ENCODE data around the gene FLRT1. TPM values are rescaled to one million over a fixed set of nuclear protein-coding genes. Genes with fewer than 3 reads are reported as not detected.

The FLRT1 gene
- total and polyA plus RNA-seq, 2 donors: 0.66 to 1.7 TPM

GRCh38 chr11:64078905-64079304 lies 43.2 kb downstream of the FLRT1 start:
- no peak for DNase-seq (ENCODE audit: extremely low spot score)
- H3K27ac ChIP-seq (ENCODE audit: low read depth): no peak overlapping the region
- H3K4me1 ChIP-seq (ENCODE audit: insufficient read depth): no peaks in the 10 kb centered on the region
- 72% methylated on average over 13 of the region's 13 CpGs for WGBS
- no peak overlapping the region for H3K4me3 ChIP-seq (ENCODE audit: low read depth, low read length)
- H3K36me3 ChIP-seq (ENCODE audit: insufficient read depth): no peaks in the 10 kb centered on the region

- no peaks in the 10 kb centered on the region for H3K4me1 ChIP-seq (ENCODE audit: insufficient read depth)
- WGBS: 79% methylated on average over 10 of the region's 10 CpGs
- H3K27ac ChIP-seq (ENCODE audit: low read depth): no peak overlapping the region
- DNase-seq (ENCODE audit: extremely low spot score): no peak
- H3K4me3 ChIP-seq (ENCODE audit: low read depth, low read length): no peak overlapping the region
- no peaks in the 10 kb centered on the region for H3K36me3 ChIP-seq (ENCODE audit: insufficient read depth)
Measured at GRCh38 chr11:64080390-64080789, 44.7 kb downstream of the FLRT1 start.

- no peak overlapping the region for H3K27ac ChIP-seq (ENCODE audit: low read depth)
- H3K36me3 ChIP-seq (ENCODE audit: insufficient read depth): no peaks in the 10 kb centered on the region
- H3K4me3 ChIP-seq (ENCODE audit: low read depth, low read length): no peak overlapping the region
- no peaks in the 10 kb centered on the region for H3K4me1 ChIP-seq (ENCODE audit: insufficient read depth)
- 90% methylated on average over 27 of the region's 27 CpGs for WGBS
- no peak for DNase-seq (ENCODE audit: extremely low spot score)
Measured at GRCh38 chr11:64081745-64082442, 46.2 kb downstream of the FLRT1 start.

GRCh38 chr11:64083398-64084080 lies 47.8 kb downstream of the FLRT1 start:
- Histone ChIP-seq H3K4me3 (ENCODE audit: low read depth, low read length) (no peak overlapping the region), H3K36me3 (ENCODE audit: insufficient read depth) (no peaks in the 10 kb centered on the region), H3K27ac (ENCODE audit: low read depth) (no peak overlapping the region), H3K4me1 (ENCODE audit: insufficient read depth) (no peaks in the 10 kb centered on the region)
- no peak for DNase-seq (ENCODE audit: extremely low spot score)
- 76% methylated on average over 28 of the region's 28 CpGs for WGBS

GRCh38 chr11:64084146-64084950 lies 48.6 kb downstream of the FLRT1 start:
- no peak for DNase-seq (ENCODE audit: extremely low spot score)
- no peak overlapping the region for H3K27ac ChIP-seq (ENCODE audit: low read depth)
- 86% methylated on average over 26 of the region's 26 CpGs for WGBS

GRCh38 chr11:64084951-64085710 lies 49.4 kb downstream of the FLRT1 start:
- H3K36me3 ChIP-seq (ENCODE audit: insufficient read depth): no peaks in the 10 kb centered on the region
- no peak overlapping the region for H3K27ac ChIP-seq (ENCODE audit: low read depth)
- no peak overlapping the region for H3K4me3 ChIP-seq (ENCODE audit: low read depth, low read length)
- WGBS: 80% methylated on average over 27 of the region's 27 CpGs
- DNase-seq (ENCODE audit: extremely low spot score): no peak
- H3K4me1 ChIP-seq (ENCODE audit: insufficient read depth): no peaks in the 10 kb centered on the region

More at GRCh38 chr11:64084146-64084950, 48.6 kb downstream of the FLRT1 start:
- no peak overlapping the region for H3K4me3 ChIP-seq (ENCODE audit: low read depth, low read length)
- H3K4me1 ChIP-seq (ENCODE audit: insufficient read depth): no peaks in the 10 kb centered on the region
- H3K36me3 ChIP-seq (ENCODE audit: insufficient read depth): no peaks in the 10 kb centered on the region

Other genes with a start within 250 kb of the FLRT1 start
- gene SPINDOC, start 222.5 kb upstream of the FLRT1 start, total RNA-seq: 8.2 TPM
- 19.0 TPM for gene SPINDOC, start 222.5 kb upstream of the FLRT1 start, polyA plus RNA-seq
- 13.1 TPM for gene MARK2, start 196.8 kb upstream of the FLRT1 start, total RNA-seq
- 21.6 TPM for gene MARK2, start 196.8 kb upstream of the FLRT1 start, polyA plus RNA-seq
- 1.9 TPM for gene RCOR2, start 118.8 kb upstream of the FLRT1 start, total RNA-seq
- gene RCOR2, start 118.8 kb upstream of the FLRT1 start, polyA plus RNA-seq: 2.0 TPM
- gene NAA40, start 96.9 kb upstream of the FLRT1 start, total RNA-seq: 13.6 TPM
- gene NAA40, start 96.9 kb upstream of the FLRT1 start, polyA plus RNA-seq: 8.2 TPM
- 255 TPM for gene COX8A, start 61.3 kb upstream of the FLRT1 start, total RNA-seq
- 851 TPM for gene COX8A, start 61.3 kb upstream of the FLRT1 start, polyA plus RNA-seq
- 19.5 TPM for gene OTUB1, start 49.5 kb upstream of the FLRT1 start, total RNA-seq
- 78.9 TPM for gene OTUB1, start 49.5 kb upstream of the FLRT1 start, polyA plus RNA-seq
- 9.8 TPM for gene MACROD1, start 130.2 kb downstream of the FLRT1 start, total RNA-seq
- gene MACROD1, start 130.2 kb downstream of the FLRT1 start, polyA plus RNA-seq: 25.1 TPM
- gene STIP1, start 150.2 kb downstream of the FLRT1 start, total RNA-seq: 42.7 TPM
- 84.0 TPM for gene STIP1, start 150.2 kb downstream of the FLRT1 start, polyA plus RNA-seq
- gene FERMT3, start 170.8 kb downstream of the FLRT1 start, total RNA-seq: 7.8 TPM
- 16.8 TPM for gene FERMT3, start 170.8 kb downstream of the FLRT1 start, polyA plus RNA-seq
- gene TRPT1, start 190.3 kb downstream of the FLRT1 start, total RNA-seq: 12.7 TPM
- 45.3 TPM for gene TRPT1, start 190.3 kb downstream of the FLRT1 start, polyA plus RNA-seq
- gene NUDT22, start 190.3 kb downstream of the FLRT1 start, total RNA-seq: 15.4 TPM
- gene NUDT22, start 190.3 kb downstream of the FLRT1 start, polyA plus RNA-seq: 61.0 TPM
- 10.7 TPM for gene DNAJC4, start 194.6 kb downstream of the FLRT1 start, total RNA-seq
- gene DNAJC4, start 194.6 kb downstream of the FLRT1 start, polyA plus RNA-seq: 57.6 TPM
- 18.9 TPM for gene VEGFB, start 198.7 kb downstream of the FLRT1 start, total RNA-seq
- 123 TPM for gene VEGFB, start 198.7 kb downstream of the FLRT1 start, polyA plus RNA-seq
- gene FKBP2, start 205.2 kb downstream of the FLRT1 start, total RNA-seq: 29.2 TPM
- gene FKBP2, start 205.2 kb downstream of the FLRT1 start, polyA plus RNA-seq: 167 TPM
- 31.6 TPM for gene PPP1R14B, start 211.0 kb downstream of the FLRT1 start, total RNA-seq
- gene PPP1R14B, start 211.0 kb downstream of the FLRT1 start, polyA plus RNA-seq: 62.8 TPM
- 14.8 TPM for gene PLCB3, start 215.6 kb downstream of the FLRT1 start, total RNA-seq
- 18.2 TPM for gene PLCB3, start 215.6 kb downstream of the FLRT1 start, polyA plus RNA-seq
- 34.2 TPM for gene BAD, start 248.7 kb downstream of the FLRT1 start, total RNA-seq
- gene BAD, start 248.7 kb downstream of the FLRT1 start, polyA plus RNA-seq: 111 TPM
- 4.7 TPM for gene GPR137, start 249.9 kb downstream of the FLRT1 start, total RNA-seq
- gene GPR137, start 249.9 kb downstream of the FLRT1 start, polyA plus RNA-seq: 48.3 TPM